NCI-H1694 (cell line): Measurements from ENCODE around the gene WBP1L.
"Not testable (repeated sequence)": the region's sequence is repeated elsewhere in the genome, so short reads cannot be mapped to it uniquely, and the experiment has no call there.

ENCODE experiments used
- DNase-seq: peaks from one replicate; lab custom pipeline; 2025; lab: John Stamatoyannopoulos, UW

WBP1L gene

GRCh38 chr10:102743588-102744373 is at the start of gene WBP1L:
Gene WBP1L, plus strand, starts transcription at chr10:102743948. Its CDS starts 106 bp downstream, at chr10:102744054.
- peak; percentile 98 for DNase-seq

- not testable (repeated sequence) for DNase-seq
Observed at GRCh38 chr10:102695401-102695800, 48.3 kb upstream of the WBP1L start.

GRCh38 chr10:102696736-102697135 is 47.0 kb upstream of the WBP1L start:
- DNase-seq = no peak

GRCh38 chr10:102698894-102699293 is 44.9 kb upstream of the WBP1L start:
- no peak for DNase-seq

GRCh38 chr10:102701272-102701671 is 42.5 kb upstream of the WBP1L start:
- DNase-seq = no peak

GRCh38 chr10:102701796-102702195 is 42.0 kb upstream of the WBP1L start:
- DNase-seq = no peak

- no peak for DNase-seq
Observed at GRCh38 chr10:102702742-102703141, 41.0 kb upstream of the WBP1L start.

- DNase-seq = no peak
Observed at GRCh38 chr10:102704915-102705314, 38.8 kb upstream of the WBP1L start.

GRCh38 chr10:102705531-102705930 is 38.2 kb upstream of the WBP1L start:
- DNase-seq = no peak

GRCh38 chr10:102710609-102711008 is 33.1 kb upstream of the WBP1L start:
- no peak for DNase-seq

- DNase-seq = no peak
Observed at GRCh38 chr10:102712089-102712488, 31.7 kb upstream of the WBP1L start.

GRCh38 chr10:102712843-102713538 is 30.8 kb upstream of the WBP1L start:
- DNase-seq = no peak

- no peak for DNase-seq
Observed at GRCh38 chr10:102713539-102713813, 30.3 kb upstream of the WBP1L start.

GRCh38 chr10:102713814-102714620 is 29.7 kb upstream of the WBP1L start, which contains the start of gene ARL3:
Gene ARL3, minus strand, starts transcription at chr10:102714397. Its CDS starts 122 bp downstream, at chr10:102714275.
- DNase-seq = peak; percentile 91

- no peak for DNase-seq
Observed at GRCh38 chr10:102714621-102715455, 28.9 kb upstream of the WBP1L start, which contains the start of gene SFXN2. Gene SFXN2, plus strand, starts transcription at chr10:102714636. Its CDS starts 12,001 bp downstream, at chr10:102726637.

- no peak for DNase-seq
Observed at GRCh38 chr10:102715880-102716279, 27.9 kb upstream of the WBP1L start.

- not testable (repeated sequence) for DNase-seq
Observed at GRCh38 chr10:102716900-102717565, 26.7 kb upstream of the WBP1L start.

GRCh38 chr10:102718220-102718619 is 25.5 kb upstream of the WBP1L start:
- DNase-seq = no peak

- DNase-seq = no peak
Observed at GRCh38 chr10:102720337-102720736, 23.4 kb upstream of the WBP1L start.

GRCh38 chr10:102720775-102721301 is 22.9 kb upstream of the WBP1L start:
- no peak for DNase-seq

- DNase-seq = no peak
Observed at GRCh38 chr10:102721954-102722353, 21.8 kb upstream of the WBP1L start.
